Fibroblast of skin of abdomen (primary cell): ENCODE data around the gene PEX5L.

Experiments used
- DNase-seq: peaks from one replicate; pipeline ENCODE4 v3.0.0-alpha.2; 2013

The PEX5L gene

GRCh38 chr3:179887295-179887943 is 149.3 kb downstream of the PEX5L start:
- DNase-seq = no peak

GRCh38 chr3:179885950-179886349 is 150.8 kb downstream of the PEX5L start:
- DNase-seq = no peak

- DNase-seq = no peak
Measured at GRCh38 chr3:179884136-179884535, 152.6 kb downstream of the PEX5L start.

GRCh38 chr3:179882292-179882691 is 154.4 kb downstream of the PEX5L start:
- no peak for DNase-seq

GRCh38 chr3:179881791-179882190 is 154.9 kb downstream of the PEX5L start:
- peak; percentile 26 for DNase-seq

- no peak for DNase-seq
Measured at GRCh38 chr3:179880868-179881267, 155.9 kb downstream of the PEX5L start.

GRCh38 chr3:179876440-179876839 is 160.3 kb downstream of the PEX5L start:
- DNase-seq = no peak

- DNase-seq = no peak
Measured at GRCh38 chr3:179872842-179873241, 163.9 kb downstream of the PEX5L start.

- no peak for DNase-seq
Measured at GRCh38 chr3:179871782-179872181, 165.0 kb downstream of the PEX5L start.

- DNase-seq = no peak
Measured at GRCh38 chr3:179868715-179869114, 168.0 kb downstream of the PEX5L start.

- no peak for DNase-seq
Measured at GRCh38 chr3:179867961-179868360, 168.8 kb downstream of the PEX5L start.

GRCh38 chr3:179865861-179866505 is 170.8 kb downstream of the PEX5L start:
- DNase-seq = no peak

GRCh38 chr3:179861953-179862352 is 174.8 kb downstream of the PEX5L start:
- no peak for DNase-seq

- no peak for DNase-seq
Measured at GRCh38 chr3:179861292-179861691, 175.4 kb downstream of the PEX5L start.

GRCh38 chr3:179860275-179861107 is 176.2 kb downstream of the PEX5L start:
- DNase-seq = no peak

- peak; percentile 55 for DNase-seq
Measured at GRCh38 chr3:179853176-179853575, 183.6 kb downstream of the PEX5L start.

GRCh38 chr3:179852142-179852905 is 184.4 kb downstream of the PEX5L start:
- peak; percentile 39 for DNase-seq

GRCh38 chr3:179848711-179849110 is 188.0 kb downstream of the PEX5L start:
- no peak for DNase-seq

GRCh38 chr3:179842061-179842460 is 194.7 kb downstream of the PEX5L start:
- no peak for DNase-seq

- peak; percentile 67 for DNase-seq
Measured at GRCh38 chr3:179840985-179841384, 195.8 kb downstream of the PEX5L start.

GRCh38 chr3:179837374-179837773 is 199.4 kb downstream of the PEX5L start:
- peak; percentile 6 for DNase-seq

- no peak for DNase-seq
Measured at GRCh38 chr3:179833294-179833693, 203.4 kb downstream of the PEX5L start.

GRCh38 chr3:179832333-179832854 is 204.3 kb downstream of the PEX5L start:
- DNase-seq = no peak
